ENCODE measurements around the gene ABHD6. TPM values are rescaled to one million over a fixed set of nuclear protein-coding genes. Genes with fewer than 3 reads are reported as not detected.

Gene ABHD6
- total RNA-seq, 1 donor from 2014 or later = 7.4 TPM

GRCh38 chr3:58329150-58329921 lies 91.7 kb downstream of the ABHD6 start:
- Mint-ChIP-seq H3K27me3 (ENCODE audit: unreplicated experiment) (no peaks in the 10 kb centered on the region), H3K9me3 (ENCODE audit: unreplicated experiment) (no peaks in the 10 kb centered on the region), H3K36me3 (ENCODE audit: unreplicated experiment) (no peaks in the 10 kb centered on the region), H3K4me3 (ENCODE audit: unreplicated experiment) (no peak overlapping the region), H3K4me1 (ENCODE audit: unreplicated experiment) (peaks cover 43% of the 10 kb centered on the region), H3K27ac (ENCODE audit: unreplicated experiment) (no peak overlapping the region)
- no peak for DNase-seq (ENCODE audit: extremely low spot score, unreplicated experiment)
- no peak for TF ChIP-seq CTCF (IDR thresholded peaks at IDR 0.05)

- DNase-seq (ENCODE audit: extremely low spot score, unreplicated experiment) = no peak
- Mint-ChIP-seq H3K9me3 (ENCODE audit: unreplicated experiment) (no peaks in the 10 kb centered on the region), H3K4me1 (ENCODE audit: unreplicated experiment) (peaks cover 44% of the 10 kb centered on the region), H3K36me3 (ENCODE audit: unreplicated experiment) (no peaks in the 10 kb centered on the region), H3K4me3 (ENCODE audit: unreplicated experiment) (no peak overlapping the region), H3K27me3 (ENCODE audit: unreplicated experiment) (no peaks in the 10 kb centered on the region), H3K27ac (ENCODE audit: unreplicated experiment) (no peak overlapping the region)
- no peak for TF ChIP-seq CTCF (IDR thresholded peaks at IDR 0.05)
Measured at GRCh38 chr3:58329922-58330413, 92.4 kb downstream of the ABHD6 start.

- no peak for TF ChIP-seq CTCF (IDR thresholded peaks at IDR 0.05)
- no peaks in the 10 kb centered on the region for H3K9me3 Mint-ChIP-seq (ENCODE audit: unreplicated experiment)
- peaks cover 47% of the 10 kb centered on the region for H3K4me1 Mint-ChIP-seq (ENCODE audit: unreplicated experiment)
- peaks cover 2% of the 10 kb centered on the region for H3K36me3 Mint-ChIP-seq (ENCODE audit: unreplicated experiment)
- peak overlapping the region; percentile 57 for H3K27ac Mint-ChIP-seq (ENCODE audit: unreplicated experiment)
- H3K27me3 Mint-ChIP-seq (ENCODE audit: unreplicated experiment) = no peaks in the 10 kb centered on the region
- DNase-seq (ENCODE audit: extremely low spot score, unreplicated experiment) = no peak
- H3K4me3 Mint-ChIP-seq (ENCODE audit: unreplicated experiment) = peak overlapping the region; percentile 18
Measured at GRCh38 chr3:58331593-58332152, 94.1 kb downstream of the ABHD6 start.

DNA sequence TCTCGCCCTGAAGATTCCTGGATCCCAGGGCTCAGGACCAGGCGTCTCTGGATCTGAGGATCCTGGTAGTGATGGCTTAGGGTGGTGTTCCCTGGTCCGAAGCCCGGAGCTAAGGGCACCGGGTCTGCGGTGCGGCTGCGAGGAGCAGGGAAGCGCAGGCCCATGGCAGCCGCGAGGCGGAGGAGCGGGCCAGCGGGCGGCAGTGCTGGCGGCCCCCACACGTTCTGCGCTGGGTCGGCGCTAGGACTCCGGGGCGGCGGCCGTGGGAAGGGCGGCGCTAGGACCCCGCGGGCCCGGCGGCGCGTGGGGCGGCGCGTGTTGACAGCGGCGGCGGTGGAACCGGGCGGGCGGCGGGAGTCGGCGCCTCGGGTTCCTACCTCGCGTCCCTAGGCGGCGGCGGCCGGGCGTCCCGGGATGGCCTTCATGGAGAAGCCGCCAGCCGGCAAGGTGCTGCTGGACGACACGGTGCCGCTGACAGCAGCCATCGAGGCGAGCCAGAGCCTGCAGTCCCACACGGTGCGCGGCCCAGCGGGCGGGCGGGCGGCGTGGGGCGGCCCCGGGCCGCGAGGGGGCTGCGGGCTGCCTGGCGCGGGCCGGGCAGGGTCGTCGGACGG lies 95.1 kb downstream of the ABHD6 start, which contains the start of gene PXK:
Gene PXK (plus strand): TSS at position 318 of the 614 bp plus-strand sequence. CDS start 97 bp downstream, at position 415.
- peak; percentile 33 for TF ChIP-seq CTCF (IDR thresholded peaks at IDR 0.05)
- no peaks in the 10 kb centered on the region for H3K9me3 Mint-ChIP-seq (ENCODE audit: unreplicated experiment)
- peak; percentile 90 for DNase-seq (ENCODE audit: extremely low spot score, unreplicated experiment)
- H3K36me3 Mint-ChIP-seq (ENCODE audit: unreplicated experiment) = peaks cover 2% of the 10 kb centered on the region
- H3K27ac Mint-ChIP-seq (ENCODE audit: unreplicated experiment) = peak within 1 kb of the TSS; percentile 98
- H3K4me3 Mint-ChIP-seq (ENCODE audit: unreplicated experiment) = peak within 1 kb of the TSS; percentile 99
- H3K4me1 Mint-ChIP-seq (ENCODE audit: unreplicated experiment) = peaks cover 52% of the 10 kb centered on the region
- H3K27me3 Mint-ChIP-seq (ENCODE audit: unreplicated experiment) = no peaks in the 10 kb centered on the region
